IPS DF 19.7 (cell line): ENCODE measurements around the gene STYXL1.

ENCODE experiments used
- DNase-seq: peaks from one replicate; pipeline ENCODE4 v3.0.0-alpha.2; 2013; ENCODE audit warnings: low read depth, low spot score

The STYXL1 gene

GRCh38 chr7:75957021-75957736 lies 90.6 kb downstream of the STYXL1 start:
- peak; percentile 47 for DNase-seq

GRCh38 chr7:75955331-75955955 lies 92.4 kb downstream of the STYXL1 start:
- DNase-seq, result no peak

GRCh38 chr7:75953931-75954330 lies 93.9 kb downstream of the STYXL1 start:
- DNase-seq, result no peak

GRCh38 chr7:75953431-75953830 lies 94.4 kb downstream of the STYXL1 start:
- no peak for DNase-seq

GRCh38 chr7:75951506-75951905 lies 96.3 kb downstream of the STYXL1 start:
- DNase-seq, result no peak

- DNase-seq, result no peak
Measured at GRCh38 chr7:75950111-75950681, 97.6 kb downstream of the STYXL1 start.

GRCh38 chr7:75948179-75948578 lies 99.6 kb downstream of the STYXL1 start:
- DNase-seq, result no peak
